Gastrocnemius medialis (tissue), 4 donors: ENCODE data around the gene MAP3K6. TPM values are rescaled to one million over a fixed set of nuclear protein-coding genes. Genes with fewer than 3 reads are reported as not detected.

Experiments
- ATAC-seq, 2 donors: fragments of 150-250 bp; one replicate each; pipeline ENCODE4 v1.9.1; 2016
- DNase-seq, 2 donors: peaks; one replicate each; pipeline ENCODE4 v3.0.0-alpha.2; 2019
- H3K27ac ChIP-seq, 4 donors: fragments of 200-600 bp; sonication (generic); 1 replicate in 1 of 4; 2 replicates in 3 of 4; pipeline ENCODE4 v1.5.1; 2016 to 2018; ENCODE audit warnings: mild to moderate bottlenecking in 2 of 4, moderate library complexity in 1 of 4
- H3K27me3 ChIP-seq, 3 donors: fragments of 200-600 bp; sonication (generic) in 2 of 3; 1 replicate in 1 of 3; 2 replicates in 2 of 3; pipeline versions ENCODE4 v1.5.1 to v1.6.0; 2016 to 2019; ENCODE audit warnings: mild to moderate bottlenecking in 1 of 3, moderate library complexity in 1 of 3
- H3K36me3 ChIP-seq, 2 donors: fragments of 200-600 bp; sonication (generic) in 1 of 2; one replicate each; pipeline ENCODE4 v1.5.1; 2017 to 2018
- H3K4me1 ChIP-seq, 2 donors: fragments of 200-600 bp; sonication (generic) in 1 of 2; one replicate each; pipeline ENCODE4 v1.5.1; 2016 to 2017; ENCODE audit warnings: mild to moderate bottlenecking in 2 of 2
- H3K4me3 ChIP-seq, 4 donors: fragments of 200-600 bp; sonication (generic) in 3 of 4; 1 replicate in 1 of 4; 2 replicates in 3 of 4; pipeline ENCODE4 v1.5.1; 2016 to 2019; ENCODE audit warnings: mild to moderate bottlenecking in 2 of 4
- H3K9me3 ChIP-seq, 3 donors: fragments of 200-600 bp; sonication (generic) in 2 of 3; 1 replicate in 1 of 3; 2 replicates in 2 of 3; pipeline ENCODE4 v1.5.1; 2016 to 2019
- POLR2A ChIP-seq, 2 donors: fragments of 450-650 bp; IDR thresholded peaks; one replicate each; pipeline ENCODE4 v1.6.1; 2017; ENCODE audit warnings: antibody characterized with exemption in 2 of 2, mild to moderate bottlenecking in 2 of 2, moderate library complexity in 2 of 2
- in situ Hi-C, 4 donors: fragments of 200-750 bp; cut with MboI; loops; one replicate each; pipeline versions ENCODE4 v1.15.0 to v1.8.0; 2017; ENCODE audit warnings: low sequenced_read_pairs in 4 of 4
- intact Hi-C: fragments of 100-400 bp; cut with DNase I; formaldehyde crosslinking; loops from one replicate; pipeline ENCODE4 v1.15.1; 2023; ENCODE audit warnings: low total_unique reads
- total RNA-seq, 4 donors: library from RNA; depleted of rRNA; stranded (reverse); fragments of >200 nt; gene quantifications; one replicate each; pipeline versions ENCODE4 v1.1.0 to v1.2.3, GENCODE V29; 2016
- TF ChIP-seq, protein P1 (sequence below), 5 experiments: fragments of 450-650 bp in 3 of 5; fragments of 200-600 bp in 2 of 5; sonication (generic) in 2 of 5; IDR thresholded peaks in 4 of 5; conservative IDR thresholded peaks in 1 of 5; 1 replicate in 4 of 5; 2 replicates in 1 of 5; pipeline ENCODE4 v1.5.1; 2016 to 2019; ENCODE audit warnings: antibody characterized with exemption in 5 of 5, mild to moderate bottlenecking in 3 of 5, moderate library complexity in 3 of 5

The MAP3K6 gene
- total RNA-seq, 4 donors from 2014 or later = 16.5 to 29.1 (median 18.4) TPM

DNA sequence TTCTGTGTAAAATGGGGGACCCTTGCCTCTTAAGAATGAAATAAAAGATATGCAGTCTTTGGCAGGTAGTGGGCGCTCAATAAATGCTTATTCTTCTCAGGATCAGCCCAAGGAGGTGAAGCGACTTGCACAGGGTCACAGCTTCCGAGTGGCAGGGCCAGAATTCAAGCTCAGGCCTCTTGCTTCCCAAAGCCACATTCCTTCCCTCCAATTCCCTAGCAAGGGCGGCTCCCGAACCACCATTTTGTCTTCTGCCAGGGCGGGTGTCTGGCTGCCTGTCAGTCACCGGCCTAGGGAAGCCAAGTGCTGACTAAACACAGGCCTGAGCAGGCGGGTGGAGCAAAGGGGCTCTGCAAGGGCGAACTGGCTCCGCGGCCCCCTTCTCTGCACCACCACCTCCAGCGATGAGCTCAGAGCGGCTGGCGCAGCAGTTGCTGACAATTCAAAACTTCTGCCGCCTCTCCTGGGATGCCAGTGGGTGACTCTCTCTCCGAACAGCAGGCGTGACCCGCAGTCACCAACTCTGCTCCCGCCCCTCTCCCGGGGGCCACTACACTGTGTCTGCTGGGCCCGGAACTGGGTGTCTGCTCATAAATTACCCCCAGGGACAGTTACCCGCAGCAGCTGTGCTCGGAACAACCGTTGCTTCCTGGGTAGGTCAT, 36.4 kb upstream of the MAP3K6 start:
- peak; percentile 53 to 77 for DNase-seq
- no peak for TF ChIP-seq POLR2A (IDR thresholded peaks at IDR 0.05)
- TF ChIP-seq, protein P1, sequence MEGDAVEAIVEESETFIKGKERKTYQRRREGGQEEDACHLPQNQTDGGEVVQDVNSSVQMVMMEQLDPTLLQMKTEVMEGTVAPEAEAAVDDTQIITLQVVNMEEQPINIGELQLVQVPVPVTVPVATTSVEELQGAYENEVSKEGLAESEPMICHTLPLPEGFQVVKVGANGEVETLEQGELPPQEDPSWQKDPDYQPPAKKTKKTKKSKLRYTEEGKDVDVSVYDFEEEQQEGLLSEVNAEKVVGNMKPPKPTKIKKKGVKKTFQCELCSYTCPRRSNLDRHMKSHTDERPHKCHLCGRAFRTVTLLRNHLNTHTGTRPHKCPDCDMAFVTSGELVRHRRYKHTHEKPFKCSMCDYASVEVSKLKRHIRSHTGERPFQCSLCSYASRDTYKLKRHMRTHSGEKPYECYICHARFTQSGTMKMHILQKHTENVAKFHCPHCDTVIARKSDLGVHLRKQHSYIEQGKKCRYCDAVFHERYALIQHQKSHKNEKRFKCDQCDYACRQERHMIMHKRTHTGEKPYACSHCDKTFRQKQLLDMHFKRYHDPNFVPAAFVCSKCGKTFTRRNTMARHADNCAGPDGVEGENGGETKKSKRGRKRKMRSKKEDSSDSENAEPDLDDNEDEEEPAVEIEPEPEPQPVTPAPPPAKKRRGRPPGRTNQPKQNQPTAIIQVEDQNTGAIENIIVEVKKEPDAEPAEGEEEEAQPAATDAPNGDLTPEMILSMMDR (IDR thresholded peaks at IDR 0.05 in 4 of 5, conservative IDR thresholded peaks at IDR 0.05 in 1 of 5) = no peak
- H3K27ac ChIP-seq = peak overlapping the region; percentile 68 to 78 (median 72)
- H3K36me3 ChIP-seq = peaks cover 0 to 23% of the 10 kb centered on the region in 2 donors
- peak; percentile 43 to 49 for ATAC-seq
- H3K27me3 ChIP-seq = no peaks in the 10 kb centered on the region
- peaks cover 50 to 53% of the 10 kb centered on the region in 2 donors for H3K4me1 ChIP-seq
- intact Hi-C loops = loop anchor here (2.0 to 10.0 kb wide), 3 partner anchors 89 to 204 kb away; partner anchors contain the start of gene WASF2
- H3K4me3 ChIP-seq = peak overlapping the region in 3 of 4 donors; percentile 6 to 31 (median 29)
- no peaks in the 10 kb centered on the region for H3K9me3 ChIP-seq
- in situ Hi-C loops = loop anchor here in 2 of 4 donors (10.0 to 25.0 kb wide), 2 partner anchors 109 to 202 kb away; partner anchors contain the start of gene AHDC1 (in 1 of the 2)

- H3K9me3 ChIP-seq = no peaks in the 10 kb centered on the region
- in situ Hi-C loops (loop anchor here in 2 of 4 donors (10.0 to 25.0 kb wide), 2 partner anchors 110 to 202 kb away; partner anchors contain the start of gene AHDC1 (in 1 of the 2)), intact Hi-C loops (loop anchor here (2.0 to 10.0 kb wide), 3 partner anchors 90 to 204 kb away; partner anchors contain the start of gene WASF2)
- peaks cover 50 to 57% of the 10 kb centered on the region in 2 donors for H3K4me1 ChIP-seq
- ATAC-seq = peak; percentile 37 to 51
- DNase-seq = peak; percentile 57 to 83
- peaks cover 0 to 14% of the 10 kb centered on the region in 2 donors for H3K36me3 ChIP-seq
- no peaks in the 10 kb centered on the region for H3K27me3 ChIP-seq
- TF ChIP-seq, protein P1 (IDR thresholded peaks at IDR 0.05 in 4 of 5, conservative IDR thresholded peaks at IDR 0.05 in 1 of 5) = peak; percentile 47 to 74 (median 70)
- TF ChIP-seq POLR2A (IDR thresholded peaks at IDR 0.05) = no peak
- H3K27ac ChIP-seq = peak overlapping the region; percentile 68 to 78 (median 72)
- no peak overlapping the region for H3K4me3 ChIP-seq
These were observed 35.6 kb upstream of the MAP3K6 start for GRCh38 chr1:27402349-27402754.

GRCh38 chr1:27400963-27401341, 34.2 kb upstream of the MAP3K6 start:
- ATAC-seq (no peak), DNase-seq (no peak)
- intact Hi-C loops (loop anchor here (5.0 to 10.0 kb wide), 2 partner anchors 91 to 124 kb away; partner anchors contain the start of gene WASF2), in situ Hi-C loops (loop anchor here in 2 of 4 donors (10.0 to 25.0 kb wide), 2 partner anchors 111 to 204 kb away; partner anchors contain the start of gene AHDC1 (in 1 of the 2))
- Histone ChIP-seq H3K27me3 (no peaks in the 10 kb centered on the region), H3K27ac (no peak overlapping the region), H3K9me3 (no peaks in the 10 kb centered on the region), H3K4me1 (peaks cover 45% of the 10 kb centered on the region in 2 donors), H3K36me3 (peaks cover 0 to under 1% of the 10 kb centered on the region in 2 donors), H3K4me3 (no peak overlapping the region)
- TF ChIP-seq, protein P1 (IDR thresholded peaks at IDR 0.05 in 4 of 5, conservative IDR thresholded peaks at IDR 0.05 in 1 of 5) = no peak
- TF ChIP-seq POLR2A (IDR thresholded peaks at IDR 0.05) = no peak

DNA sequence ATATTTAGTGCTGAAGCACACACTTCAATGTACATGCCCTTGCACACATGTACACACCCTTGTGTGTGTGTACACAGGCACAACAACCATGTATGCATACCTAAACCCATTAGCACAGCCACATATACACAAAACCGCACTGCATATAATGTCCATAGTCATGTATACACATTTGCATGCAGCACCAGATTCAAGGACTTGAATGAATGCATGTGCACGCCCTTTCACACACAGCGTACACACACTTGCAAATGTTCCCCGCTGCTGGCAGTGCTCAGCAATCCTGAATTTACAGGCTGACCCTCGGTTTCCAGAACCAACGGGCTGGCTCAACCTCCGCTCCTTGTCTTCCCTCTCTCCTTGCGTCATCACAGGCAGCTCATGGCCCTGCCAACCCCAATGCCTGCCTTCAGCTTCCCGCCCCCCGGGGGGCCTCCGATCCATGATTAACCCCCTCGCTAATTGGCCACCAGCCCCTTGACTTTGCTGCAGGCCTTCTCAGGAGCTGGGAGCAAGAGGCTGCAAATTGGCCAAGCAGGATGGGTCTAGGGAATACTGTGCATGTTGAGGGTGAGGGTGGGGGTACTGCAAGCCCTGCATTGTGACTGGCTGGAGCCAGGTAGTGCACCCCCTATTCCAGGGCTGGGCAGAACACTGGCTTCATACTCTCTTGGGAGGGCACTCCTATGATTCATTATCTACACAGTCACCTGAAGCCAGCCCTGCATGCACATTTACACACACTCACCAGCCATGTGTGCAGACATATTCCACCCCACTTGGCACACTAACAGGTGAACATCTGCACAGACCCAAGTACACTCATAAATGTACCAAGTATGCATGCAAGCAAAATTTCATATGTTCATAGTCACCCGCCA, 33.6 kb upstream of the MAP3K6 start:
- Histone ChIP-seq H3K27ac (no peak overlapping the region), H3K4me1 (peaks cover 39 to 44% of the 10 kb centered on the region in 2 donors), H3K4me3 (no peak overlapping the region), H3K36me3 (no peaks in the 10 kb centered on the region), H3K27me3 (no peaks in the 10 kb centered on the region), H3K9me3 (no peaks in the 10 kb centered on the region)
- intact Hi-C loops (loop anchor here (5.0 to 10.0 kb wide), 2 partner anchors 92 to 124 kb away; partner anchors contain the start of gene WASF2), in situ Hi-C loops (loop anchor here in 2 of 4 donors (10.0 to 25.0 kb wide), 2 partner anchors 112 to 204 kb away; partner anchors contain the start of gene AHDC1 (in 1 of the 2))
- DNase-seq = no peak
- no peak for ATAC-seq
- TF ChIP-seq, protein P1 (IDR thresholded peaks at IDR 0.05 in 4 of 5, conservative IDR thresholded peaks at IDR 0.05 in 1 of 5) = no peak
- TF ChIP-seq POLR2A (IDR thresholded peaks at IDR 0.05) = no peak
